ENCODE results near the gene CRACR2A. TPM values are rescaled to one million over a fixed set of nuclear protein-coding genes. Genes with fewer than 3 reads are reported as not detected.

Gene CRACR2A
- total and polyA plus RNA-seq, 2 of the 13 experiments (the other 11 are each of a cell fraction or from before 2014, with no cell fraction given): 0.09 to 0.20 TPM

DNA sequence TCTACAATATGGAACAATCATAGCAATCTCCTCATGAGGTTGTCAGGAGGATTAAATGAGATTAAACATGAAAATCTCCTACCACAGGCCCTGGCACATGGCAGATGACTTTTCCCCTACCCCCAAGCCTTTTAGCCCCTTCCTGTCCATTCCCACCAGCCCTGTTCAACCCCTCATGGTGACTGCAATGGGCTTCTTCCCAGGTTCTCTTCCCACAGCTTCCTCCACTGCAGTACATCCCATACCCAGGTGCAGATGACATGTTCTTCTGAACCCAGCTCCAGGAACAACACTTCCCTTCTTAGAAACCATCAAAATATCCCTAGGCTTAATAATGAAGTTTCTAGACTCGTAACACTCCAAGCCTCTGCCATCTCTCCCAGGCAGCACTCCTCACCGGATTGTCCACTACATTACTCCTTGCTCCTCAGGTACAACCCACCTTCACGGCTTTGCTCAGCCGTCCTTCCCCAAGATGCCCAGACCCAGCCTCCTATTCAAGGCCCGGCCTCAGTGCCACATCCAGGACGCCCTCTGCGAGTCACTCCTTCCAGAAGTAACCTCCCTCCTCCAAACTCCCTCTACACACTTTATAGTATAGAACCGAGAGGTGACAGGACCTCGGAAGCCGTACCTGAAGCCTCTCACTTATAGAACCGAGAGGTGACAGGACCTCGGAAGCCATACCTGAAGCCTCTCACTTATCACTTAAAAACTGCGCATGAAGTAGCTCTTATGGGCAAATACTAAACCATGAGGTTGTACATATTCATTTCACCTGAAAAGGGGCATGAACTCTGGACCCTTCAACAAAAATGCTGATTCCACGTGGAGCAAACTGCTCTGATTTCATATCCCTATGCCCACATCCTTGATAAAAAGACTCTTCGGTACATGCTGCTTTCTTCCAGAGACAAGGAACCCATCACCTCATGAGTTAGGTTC lies 1.5 kb downstream of the CRACR2A start:
- Histone ChIP-seq H3K27ac (ENCODE audit: extremely low read length, insufficient read depth, low read length) (no peak overlapping the region), H3K9me3 (ENCODE audit: low read length) (no peaks in the 10 kb centered on the region), H3K9ac (ENCODE audit: insufficient read depth, low read depth, low read length) (no peak overlapping the region), H3K27me3 (ENCODE audit: control insufficient read depth in 1 of 2, insufficient read depth in 2 of 2, low read length in 2 of 2) (no peaks in the 10 kb centered on the region; a peak in 1 of 5 replicates), H3K4me2 (ENCODE audit: low read depth, low read length) (no peak overlapping the region), H2AFZ (ENCODE audit: low read length) (no peak overlapping the region), H3K4me3 (replicated peaks in 1 of 3; ENCODE audit: insufficient read depth in 1 of 3, low read depth in 2 of 3, low read length in 3 of 3) (no peak overlapping the region), H4K20me1 (ENCODE audit: insufficient read depth, low read length) (no peaks in the 10 kb centered on the region), H3K4me1 (ENCODE audit: insufficient read depth, low read length) (0 out of 2 replicates have a peak, but pooled peaks cover 6% of the 10 kb centered on the region), H3K36me3 (replicated peaks in 1 of 2; ENCODE audit: control insufficient read depth in 1 of 2, insufficient read depth in 2 of 2, low read length in 2 of 2) (no peaks in the 10 kb centered on the region), H3K79me2 (ENCODE audit: insufficient read depth, low read length) (no peaks in the 10 kb centered on the region)
- intact Hi-C loops (cut with micrococcal nuclease; ENCODE audit: unreplicated experiment): no loop called here
- no peak for TF ChIP-seq NFKB2 (CRISPR knock-in tag; IDR thresholded peaks at IDR 0.05; ENCODE audit: borderline replicate concordance)
- no peak for TF ChIP-seq FOXK1 (CRISPR knock-in tag; IDR thresholded peaks at IDR 0.05; ENCODE audit: borderline replicate concordance, low read depth)
- TF ChIP-seq NFIB (CRISPR knock-in tag; IDR thresholded peaks at IDR 0.05; ENCODE audit: borderline replicate concordance): no peak
- no peak for TF ChIP-seq SMARCC2 (IDR thresholded peaks at IDR 0.05)
- no peak for TF ChIP-seq ZNF251 (CRISPR knock-in tag; IDR thresholded peaks at IDR 0.05)
- TF ChIP-seq EP300 (IDR thresholded peaks at IDR 0.05; ENCODE audit: low read depth in 2 of 2, low read length in 2 of 2): no peak
- no peak for TF ChIP-seq EP300 (CRISPR knock-in tag; IDR thresholded peaks at IDR 0.05; ENCODE audit: borderline replicate concordance)
- no peak for TF ChIP-seq YY1 (IDR thresholded peaks at IDR 0.05; ENCODE audit: insufficient read depth, insufficient replicate concordance, low read depth, low read length)
- TF ChIP-seq, protein P1, sequence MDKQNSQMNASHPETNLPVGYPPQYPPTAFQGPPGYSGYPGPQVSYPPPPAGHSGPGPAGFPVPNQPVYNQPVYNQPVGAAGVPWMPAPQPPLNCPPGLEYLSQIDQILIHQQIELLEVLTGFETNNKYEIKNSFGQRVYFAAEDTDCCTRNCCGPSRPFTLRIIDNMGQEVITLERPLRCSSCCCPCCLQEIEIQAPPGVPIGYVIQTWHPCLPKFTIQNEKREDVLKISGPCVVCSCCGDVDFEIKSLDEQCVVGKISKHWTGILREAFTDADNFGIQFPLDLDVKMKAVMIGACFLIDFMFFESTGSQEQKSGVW (CRISPR knock-in tag; IDR thresholded peaks at IDR 0.05; ENCODE audit: borderline replicate concordance): no peak
- no peak for TF ChIP-seq TOPORS (CRISPR knock-in tag; IDR thresholded peaks at IDR 0.05)
- no peak for TF ChIP-seq SOX5 (CRISPR knock-in tag; IDR thresholded peaks at IDR 0.05; ENCODE audit: borderline replicate concordance)
- TF ChIP-seq SETDB1 (CRISPR knock-in tag; IDR thresholded peaks at IDR 0.05; ENCODE audit: borderline replicate concordance): no peak
- no peak for TF ChIP-seq RFX1 (IDR thresholded peaks at IDR 0.05)
- no peak for TF ChIP-seq ARNT (IDR thresholded peaks at IDR 0.05)
- no peak for TF ChIP-seq XBP1 (CRISPR knock-in tag; IDR thresholded peaks at IDR 0.05)
- 61% methylated on average over 15 of the region's 15 CpGs for WGBS (ENCODE audit: low lambda C conversion rate)
- BruUV-seq (replicated peaks): no TSS peak
- in situ Hi-C loops (cut with HindIII; ENCODE audit: extremely low pct_ligation_motif_present, low pct_unique_long_range_greater_than_20kb): no loop called here
- POLR2A ChIA-PET: no interaction called here
- no peak for ATAC-seq
- CTCF ChIA-PET (ENCODE audit: low intra/inter-chr PET ratio, low total read pairs): no interaction called here
- FAIRE-seq: no peak
- DNase-seq (ENCODE audit: low spot score): no peak

Data from HepG2 (cell line).